ENCODE results near the gene NCKAP5L. TPM values are rescaled to one million over a fixed set of nuclear protein-coding genes. Genes with fewer than 3 reads are reported as not detected.

Gene NCKAP5L, protein sequence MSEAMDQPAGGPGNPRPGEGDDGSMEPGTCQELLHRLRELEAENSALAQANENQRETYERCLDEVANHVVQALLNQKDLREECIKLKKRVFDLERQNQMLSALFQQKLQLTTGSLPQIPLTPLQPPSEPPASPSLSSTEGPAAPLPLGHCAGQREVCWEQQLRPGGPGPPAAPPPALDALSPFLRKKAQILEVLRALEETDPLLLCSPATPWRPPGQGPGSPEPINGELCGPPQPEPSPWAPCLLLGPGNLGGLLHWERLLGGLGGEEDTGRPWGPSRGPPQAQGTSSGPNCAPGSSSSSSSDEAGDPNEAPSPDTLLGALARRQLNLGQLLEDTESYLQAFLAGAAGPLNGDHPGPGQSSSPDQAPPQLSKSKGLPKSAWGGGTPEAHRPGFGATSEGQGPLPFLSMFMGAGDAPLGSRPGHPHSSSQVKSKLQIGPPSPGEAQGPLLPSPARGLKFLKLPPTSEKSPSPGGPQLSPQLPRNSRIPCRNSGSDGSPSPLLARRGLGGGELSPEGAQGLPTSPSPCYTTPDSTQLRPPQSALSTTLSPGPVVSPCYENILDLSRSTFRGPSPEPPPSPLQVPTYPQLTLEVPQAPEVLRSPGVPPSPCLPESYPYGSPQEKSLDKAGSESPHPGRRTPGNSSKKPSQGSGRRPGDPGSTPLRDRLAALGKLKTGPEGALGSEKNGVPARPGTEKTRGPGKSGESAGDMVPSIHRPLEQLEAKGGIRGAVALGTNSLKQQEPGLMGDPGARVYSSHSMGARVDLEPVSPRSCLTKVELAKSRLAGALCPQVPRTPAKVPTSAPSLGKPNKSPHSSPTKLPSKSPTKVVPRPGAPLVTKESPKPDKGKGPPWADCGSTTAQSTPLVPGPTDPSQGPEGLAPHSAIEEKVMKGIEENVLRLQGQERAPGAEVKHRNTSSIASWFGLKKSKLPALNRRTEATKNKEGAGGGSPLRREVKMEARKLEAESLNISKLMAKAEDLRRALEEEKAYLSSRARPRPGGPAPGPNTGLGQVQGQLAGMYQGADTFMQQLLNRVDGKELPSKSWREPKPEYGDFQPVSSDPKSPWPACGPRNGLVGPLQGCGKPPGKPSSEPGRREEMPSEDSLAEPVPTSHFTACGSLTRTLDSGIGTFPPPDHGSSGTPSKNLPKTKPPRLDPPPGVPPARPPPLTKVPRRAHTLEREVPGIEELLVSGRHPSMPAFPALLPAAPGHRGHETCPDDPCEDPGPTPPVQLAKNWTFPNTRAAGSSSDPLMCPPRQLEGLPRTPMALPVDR (N-terminal part only)
- 10 to 100 TPM; 13.4 to 21.0 TPM for total RNA-seq
- polyA plus RNA-seq (ENCODE audit: insufficient read length in 2 of 2): 10 to 100 TPM; 28.5 to 35.5 TPM
- long read RNA-seq, donor 1, full-length matches to known transcripts: 5 of 13 reads
- long read RNA-seq, donor 1, partial matches to known transcripts: 8 of 13 reads
- long read RNA-seq, donor 1, other reads (novel, unspliced or antisense): 0 of 13 reads
- long read RNA-seq, donor 2, full-length matches to known transcripts: 2 of 14 reads
- long read RNA-seq, donor 2, partial matches to known transcripts: 12 of 14 reads
- long read RNA-seq, donor 2, other reads (novel, unspliced or antisense): 0 of 14 reads
- long read RNA-seq, donor 3, full-length matches to known transcripts: 2 of 12 reads
- long read RNA-seq, donor 3, partial matches to known transcripts: 10 of 12 reads
- long read RNA-seq, donor 3, other reads (novel, unspliced or antisense): 0 of 12 reads
- long read RNA-seq, donor 4, full-length matches to known transcripts: 2 of 2 reads
- long read RNA-seq, donor 4, partial matches to known transcripts: 0 of 2 reads
- long read RNA-seq, donor 4, other reads (novel, unspliced or antisense): 0 of 2 reads

DNA sequence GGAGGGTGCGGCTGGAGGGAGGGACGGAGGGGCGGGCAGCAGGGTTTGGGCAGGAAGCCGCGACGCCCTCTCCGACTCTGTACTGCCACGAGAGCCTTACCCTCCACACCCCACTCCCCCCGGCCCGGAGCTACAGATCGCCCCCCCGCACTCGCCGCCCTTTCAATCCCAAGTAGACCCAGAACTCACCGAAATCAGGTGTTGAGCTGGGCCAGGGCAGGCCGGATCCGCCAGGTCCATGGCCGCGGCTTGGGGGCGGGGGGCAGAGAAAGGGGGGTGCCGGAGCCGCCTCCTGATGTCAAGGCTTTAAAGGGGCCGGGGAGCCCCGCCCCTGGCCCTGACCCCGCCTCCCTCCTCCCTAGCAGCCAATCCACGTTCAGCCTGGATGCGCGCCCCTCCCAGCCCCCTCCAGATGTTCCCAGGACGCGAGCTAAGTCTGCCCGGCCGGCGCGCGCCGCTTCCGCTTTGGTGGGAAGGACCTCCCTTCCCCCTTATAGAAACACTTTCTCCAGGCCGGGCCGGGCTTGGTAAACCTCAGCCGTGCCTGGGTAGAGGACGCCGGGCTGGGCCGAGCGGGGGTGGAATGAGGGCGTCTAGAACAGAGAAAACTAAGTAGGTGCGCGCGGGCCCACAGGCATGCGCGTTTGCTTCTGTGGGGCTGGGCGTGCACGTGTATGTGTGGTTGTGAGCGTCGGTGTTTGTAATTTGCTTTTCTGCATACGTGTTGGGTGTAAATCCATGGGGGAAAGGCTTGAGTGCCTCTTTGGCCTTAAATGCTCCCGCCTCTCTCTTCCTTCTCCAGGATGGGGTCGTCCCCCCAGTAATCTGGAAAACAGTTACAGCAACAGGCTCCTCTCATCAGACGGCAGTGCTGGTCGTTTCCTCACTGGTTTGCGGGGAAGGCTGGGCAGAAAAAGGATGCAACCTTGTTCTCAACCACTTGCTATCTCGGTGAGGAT, at the start of gene NCKAP5L:
TSS of gene NCKAP5L (minus strand) at position 281 of the 959 bp plus-strand sequence. CDS start 24,369 bp downstream, outside the sequence.
- WGBS (ENCODE audit: insufficient coverage): 0% methylated on average over 51 of the region's 61 CpGs
- H3K9me3 ChIP-seq (ENCODE audit: control insufficient read depth, insufficient read depth, low read length): no peaks in the 10 kb centered on the region
- H3K27me3 ChIP-seq (ENCODE audit: control insufficient read depth, insufficient read depth, low read length): no peaks in the 10 kb centered on the region
- H3K27ac ChIP-seq (ENCODE audit: low read depth, low read length): peak within 1 kb of the TSS; percentile 89
- H3K36me3 ChIP-seq (ENCODE audit: control insufficient read depth, insufficient read depth, low read length): peaks cover 19% of the 10 kb centered on the region
- DNase-seq (ENCODE audit: low read depth in 4 of 6, low spot score in 6 of 6): peak; percentile 86 to 98 (median 94)
- H3K4me1 ChIP-seq (ENCODE audit: control insufficient read depth, insufficient read depth, low read length): peaks cover 42% of the 10 kb centered on the region
- peak within 1 kb of the TSS; percentile 85 for H3K4me3 ChIP-seq (ENCODE audit: low read depth, low read length)

- H3K4me1 ChIP-seq (ENCODE audit: control insufficient read depth, insufficient read depth, low read length): peaks cover 23% of the 10 kb centered on the region
- H3K27ac ChIP-seq (ENCODE audit: low read depth, low read length): no peak overlapping the region
- H3K36me3 ChIP-seq (ENCODE audit: control insufficient read depth, insufficient read depth, low read length): peaks cover 45% of the 10 kb centered on the region
- H3K9me3 ChIP-seq (ENCODE audit: control insufficient read depth, insufficient read depth, low read length): no peaks in the 10 kb centered on the region
- DNase-seq (ENCODE audit: low read depth in 4 of 6, low spot score in 6 of 6): no peak
- 73% methylated on average over 4 of the region's 5 CpGs for whole genome bisulfite sequencing (ENCODE audit: insufficient coverage)
- no peak overlapping the region for H3K4me3 ChIP-seq (ENCODE audit: low read depth, low read length)
- H3K27me3 ChIP-seq (ENCODE audit: control insufficient read depth, insufficient read depth, low read length): no peaks in the 10 kb centered on the region
These were observed 48.9 kb upstream of the NCKAP5L start for GRCh38 chr12:49877066-49877465.

GRCh38 chr12:49876070-49876469, 47.9 kb upstream of the NCKAP5L start:
- H3K4me3 ChIP-seq (ENCODE audit: low read depth, low read length): no peak overlapping the region
- WGBS (ENCODE audit: insufficient coverage): 95% methylated on average over 2 of the region's 3 CpGs

DNA sequence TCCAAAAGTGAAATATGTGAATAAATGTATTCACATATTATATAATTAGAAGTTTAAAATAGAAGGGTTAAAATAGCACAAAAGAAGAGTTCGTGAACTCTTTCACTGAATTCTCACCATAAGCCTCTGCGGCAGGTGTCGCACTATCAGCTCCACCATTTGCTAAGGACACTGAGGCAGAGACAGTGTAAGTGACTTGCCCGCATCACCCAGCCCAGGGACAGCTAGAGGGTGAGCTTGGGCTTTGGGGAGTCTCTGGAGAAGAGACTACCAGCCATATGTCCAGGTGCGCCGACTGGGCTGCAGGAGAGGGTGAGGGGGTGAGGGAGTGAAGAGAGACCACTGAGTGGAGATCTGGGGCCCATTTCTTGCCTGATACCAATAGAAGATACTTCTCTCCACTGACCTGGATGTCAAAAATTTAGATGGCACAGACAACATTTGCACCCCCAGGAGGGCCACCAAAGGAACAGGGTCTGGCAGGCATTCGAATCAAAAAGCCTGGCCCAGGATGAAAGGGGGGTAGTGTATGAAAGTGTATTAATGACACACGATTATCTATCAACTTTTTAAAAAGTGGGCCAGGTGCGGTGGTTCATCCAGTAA, 47.0 kb upstream of the NCKAP5L start:
- 100% methylated on average over 2 of the region's 9 CpGs for WGBS (ENCODE audit: insufficient coverage)
- Histone ChIP-seq H3K4me3 (ENCODE audit: low read depth, low read length) (no peak overlapping the region), H3K9me3 (ENCODE audit: control insufficient read depth, insufficient read depth, low read length) (no peaks in the 10 kb centered on the region), H3K27ac (ENCODE audit: low read depth, low read length) (no peak overlapping the region), H3K27me3 (ENCODE audit: control insufficient read depth, insufficient read depth, low read length) (no peaks in the 10 kb centered on the region), H3K36me3 (ENCODE audit: control insufficient read depth, insufficient read depth, low read length) (peaks cover 37% of the 10 kb centered on the region), H3K4me1 (ENCODE audit: control insufficient read depth, insufficient read depth, low read length) (peaks cover 23% of the 10 kb centered on the region)
- DNase-seq (ENCODE audit: low read depth in 4 of 6, low spot score in 6 of 6): no peak

More at GRCh38 chr12:49876070-49876469, 47.9 kb upstream of the NCKAP5L start:
- Histone ChIP-seq H3K27ac (ENCODE audit: low read depth, low read length) (no peak overlapping the region), H3K4me1 (ENCODE audit: control insufficient read depth, insufficient read depth, low read length) (peaks cover 22% of the 10 kb centered on the region), H3K9me3 (ENCODE audit: control insufficient read depth, insufficient read depth, low read length) (no peaks in the 10 kb centered on the region), H3K36me3 (ENCODE audit: control insufficient read depth, insufficient read depth, low read length) (peaks cover 39% of the 10 kb centered on the region), H3K27me3 (ENCODE audit: control insufficient read depth, insufficient read depth, low read length) (no peaks in the 10 kb centered on the region)
- no peak for DNase-seq (ENCODE audit: low read depth in 4 of 6, low spot score in 6 of 6)

GRCh38 chr12:49874142-49874897, 46.1 kb upstream of the NCKAP5L start:
- peaks cover 41% of the 10 kb centered on the region for H3K36me3 ChIP-seq (ENCODE audit: control insufficient read depth, insufficient read depth, low read length)
- no peak overlapping the region for H3K27ac ChIP-seq (ENCODE audit: low read depth, low read length)
- no peak overlapping the region for H3K4me3 ChIP-seq (ENCODE audit: low read depth, low read length)
- H3K9me3 ChIP-seq (ENCODE audit: control insufficient read depth, insufficient read depth, low read length): no peaks in the 10 kb centered on the region
- WGBS (ENCODE audit: insufficient coverage): 77% methylated on average over 8 of the region's 12 CpGs
- DNase-seq (ENCODE audit: low read depth in 4 of 6, low spot score in 6 of 6): no peak
- peaks cover 32% of the 10 kb centered on the region for H3K4me1 ChIP-seq (ENCODE audit: control insufficient read depth, insufficient read depth, low read length)
- H3K27me3 ChIP-seq (ENCODE audit: control insufficient read depth, insufficient read depth, low read length): no peaks in the 10 kb centered on the region

GRCh38 chr12:49873361-49873934, 45.2 kb upstream of the NCKAP5L start:
- DNase-seq (ENCODE audit: low read depth in 4 of 6, low spot score in 6 of 6): peak in 1 of 6 donors; percentile 55
- Histone ChIP-seq H3K4me1 (ENCODE audit: control insufficient read depth, insufficient read depth, low read length) (peaks cover 41% of the 10 kb centered on the region), H3K4me3 (ENCODE audit: low read depth, low read length) (no peak overlapping the region), H3K9me3 (ENCODE audit: control insufficient read depth, insufficient read depth, low read length) (no peaks in the 10 kb centered on the region), H3K27me3 (ENCODE audit: control insufficient read depth, insufficient read depth, low read length) (no peaks in the 10 kb centered on the region), H3K36me3 (ENCODE audit: control insufficient read depth, insufficient read depth, low read length) (peaks cover 44% of the 10 kb centered on the region), H3K27ac (ENCODE audit: low read depth, low read length) (no peak overlapping the region)
- 89% methylated on average over 1 of the region's 3 CpGs for WGBS (ENCODE audit: insufficient coverage)

DNA sequence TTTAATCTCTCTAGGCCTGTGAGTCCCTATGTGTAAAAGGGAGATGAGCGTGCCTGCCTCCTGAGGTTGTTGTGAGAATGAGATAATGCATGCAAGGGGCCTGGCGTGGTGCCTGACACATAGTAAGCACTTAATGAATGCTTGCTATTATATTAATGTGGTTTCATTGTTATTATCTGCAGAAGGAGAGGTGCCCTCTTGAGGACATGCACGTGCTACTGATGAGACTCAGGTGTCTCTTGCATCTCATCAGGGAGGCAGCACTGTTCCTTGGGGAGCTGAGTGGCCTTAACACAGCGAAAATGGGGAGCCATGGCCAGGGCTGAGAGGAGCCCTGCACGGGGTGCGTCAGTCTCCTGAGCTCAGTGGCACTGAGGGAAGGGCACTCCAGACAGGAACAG, 44.6 kb upstream of the NCKAP5L start:
- Histone ChIP-seq H3K27ac (ENCODE audit: low read depth, low read length) (no peak overlapping the region), H3K27me3 (ENCODE audit: control insufficient read depth, insufficient read depth, low read length) (no peaks in the 10 kb centered on the region), H3K4me1 (ENCODE audit: control insufficient read depth, insufficient read depth, low read length) (peaks cover 47% of the 10 kb centered on the region), H3K9me3 (ENCODE audit: control insufficient read depth, insufficient read depth, low read length) (no peaks in the 10 kb centered on the region), H3K36me3 (ENCODE audit: control insufficient read depth, insufficient read depth, low read length) (peaks cover 37% of the 10 kb centered on the region), H3K4me3 (ENCODE audit: low read depth, low read length) (no peak overlapping the region)
- WGBS (ENCODE audit: insufficient coverage): 62% methylated on average over 6 of the region's 6 CpGs
- DNase-seq (ENCODE audit: low read depth in 4 of 6, low spot score in 6 of 6): peak in 2 of 6 donors; percentile 44 to 54
